ENCODE measurements around the gene SUFU. TPM values are rescaled to one million over a fixed set of nuclear protein-coding genes. Genes with fewer than 3 reads are reported as not detected.

The SUFU gene
- total and polyA plus RNA-seq, 2 of the 8 experiments (the other 6 are each of a cell fraction or from before 2014, with no cell fraction given) = 7.0 to 10.8 TPM

DNA sequence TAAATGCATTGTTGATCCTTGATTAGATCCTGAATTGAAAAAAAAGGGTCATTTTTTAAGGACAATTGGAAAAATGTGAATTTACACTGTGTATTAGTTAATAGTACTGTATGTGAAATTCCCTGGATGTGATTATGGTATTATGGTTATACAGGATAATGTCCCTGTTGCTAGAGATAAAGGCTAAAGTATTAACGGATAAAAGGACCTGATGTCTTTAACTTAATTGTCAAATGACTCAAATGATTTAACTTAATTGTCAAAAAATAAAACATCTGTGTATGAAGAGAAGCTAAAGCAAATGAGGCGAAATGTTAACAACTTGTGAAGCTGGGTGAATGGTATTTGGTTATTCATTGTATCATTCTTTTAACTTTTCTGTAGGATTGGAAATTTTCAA is 48.8 kb downstream of the SUFU start:
- ChIA-PET CTCF (ENCODE audit: partially characterized antibody) (interaction anchor here (1.1 to 2.0 kb wide), 4 partner anchors 11 to 49 kb away, joined by 3 to 10 read pairs (median 4); partner anchors contain the start of gene SUFU), POLR2A (ENCODE audit: partially characterized antibody) (no interaction called here)
- Histone ChIP-seq H3K79me1 (ENCODE audit: low read depth, low read length) (no peaks in the 10 kb centered on the region), H3K4me1 (replicated peaks in 1 of 4; ENCODE audit: control insufficient read depth in 3 of 4, insufficient read depth in 4 of 4, low read length in 3 of 4) (no peaks in the 10 kb centered on the region), H3K18ac (ENCODE audit: extremely low read depth, low read length) (no peak overlapping the region), H3K27ac (ENCODE audit: low read depth, low read length) (no peak overlapping the region), H4K8ac (ENCODE audit: extremely low read depth, insufficient read depth, low read length) (no peak overlapping the region), H2AK5ac (ENCODE audit: low read depth, low read length) (no peak overlapping the region), H3K14ac (ENCODE audit: insufficient read length) (no peak overlapping the region), H3K27me3 (replicated peaks in 1 of 4; ENCODE audit: control insufficient read depth in 3 of 4, extremely low read depth in 1 of 4, insufficient read depth in 3 of 4, low read length in 3 of 4) (no peaks in the 10 kb centered on the region; a peak in 1 of 7 replicates), H3K56ac (replicated peaks; ENCODE audit: insufficient read length, low read depth, low read length) (no peak overlapping the region), H2BK15ac (ENCODE audit: low read length) (no peak overlapping the region), H4K91ac (replicated peaks; ENCODE audit: insufficient read length, low read length) (no peak overlapping the region), H3K36me3 (ENCODE audit: control insufficient read depth in 2 of 4, insufficient read depth in 4 of 4, low read length in 3 of 4) (peaks cover 0 to 4% (median 0%) of the 10 kb centered on the region in 4 experiments; a peak in 2 of 8 replicates), H2AFZ (ENCODE audit: low read length) (no peak overlapping the region), H3K23ac (ENCODE audit: insufficient read length) (no peak overlapping the region), H3K79me2 (ENCODE audit: control insufficient read depth in 1 of 2, insufficient read depth in 2 of 2, low read length in 2 of 2) (no peaks in the 10 kb centered on the region), H4K20me1 (replicated peaks in 1 of 2; ENCODE audit: control insufficient read depth in 1 of 2, insufficient read depth in 2 of 2, low read length in 2 of 2) (peaks cover 3 to 6% of the 10 kb centered on the region in 2 experiments), H3K4ac (replicated peaks; ENCODE audit: insufficient read length, low read depth, low read length) (no peak overlapping the region), H2BK12ac (ENCODE audit: low read depth, low read length) (no peak overlapping the region), H2BK5ac (ENCODE audit: low read depth, low read length) (no peak overlapping the region), H2BK20ac (ENCODE audit: low read length) (no peak overlapping the region), H3K9me3 (ENCODE audit: insufficient read depth in 2 of 2, low read depth in 1 of 2, low read length in 1 of 2) (no peaks in the 10 kb centered on the region), H3K23me2 (ENCODE audit: low read depth, low read length) (no peaks in the 10 kb centered on the region), H3K4me3 (ENCODE audit: extremely low read depth in 1 of 4, insufficient read depth in 2 of 4, low read depth in 3 of 4, low read length in 4 of 4) (no peak overlapping the region), H4K5ac (ENCODE audit: insufficient read length, low read depth, low read length) (no peak overlapping the region), H3K4me2 (ENCODE audit: insufficient read depth in 1 of 2, low read depth in 2 of 2, low read length in 2 of 2) (no peak overlapping the region), H2BK120ac (replicated peaks; ENCODE audit: low read depth, low read length) (no peak overlapping the region), H3K9ac (replicated peaks in 1 of 4; ENCODE audit: extremely low read depth in 1 of 4, low read depth in 3 of 4, low read length in 3 of 4) (no peak overlapping the region)
- no peak for FAIRE-seq
- DNase-seq (ENCODE audit: low read depth in 1 of 2, low spot score in 2 of 2) = no peak
- 84% methylated on average over 2 of the region's 2 CpGs; no CpG with 5 or more reads in 1 of the 2 experiments for WGBS, 2 experiments (ENCODE audit: extremely low coverage in 1 of 2, insufficient coverage in 1 of 2, insufficient read length in 1 of 2, insufficient replicate concordance in 2 of 2, low coverage in 1 of 2, low lambda C conversion rate in 2 of 2, missing lambda C conversion rate in 1 of 2)
- TF ChIP-seq SP1 (IDR thresholded peaks at IDR 0.05; ENCODE audit: low read depth, low read length) (no peak), TEAD4 (IDR thresholded peaks at IDR 0.05; ENCODE audit: low read depth, low read length) (no peak), BCL11A (IDR thresholded peaks at IDR 0.05; ENCODE audit: low read depth in 2 of 2, low read length in 2 of 2) (no peak), CEBPB (IDR thresholded peaks at IDR 0.05; ENCODE audit: low read depth, low read length) (no peak), ASH2L (IDR thresholded peaks at IDR 0.05; ENCODE audit: low read length) (no peak), SAP30 (IDR thresholded peaks at IDR 0.05; ENCODE audit: insufficient read depth, insufficient replicate concordance, low read length) (no peak), CTBP2 (IDR thresholded peaks at IDR 0.05; ENCODE audit: borderline replicate concordance, insufficient read depth, insufficient read length, low read length) (no peak), KDM4A (IDR thresholded peaks at IDR 0.05; ENCODE audit: low read depth, low read length, severe bottlenecking) (no peak)

Data from H1 (cell line).